IPS-15b (cell line): Measurements from ENCODE around the gene IQCK.
"Not testable (repeated sequence)": the region's sequence is repeated elsewhere in the genome, so short reads cannot be mapped to it uniquely, and the experiment has no call there.

Source experiments
- H3K27me3 ChIP-seq: one replicate; pipeline ENCODE4 v1.6.1; 2013; ENCODE audit warnings: low read length; ENCODE audit not compliant: control insufficient read depth, insufficient read depth
- H3K36me3 ChIP-seq: one replicate; pipeline ENCODE4 v1.6.1; 2013; ENCODE audit warnings: low read length; ENCODE audit not compliant: control insufficient read depth, insufficient read depth
- H3K4me1 ChIP-seq: one replicate; pipeline ENCODE4 v1.6.1; 2013; ENCODE audit warnings: mild to moderate bottlenecking, low read length; ENCODE audit not compliant: control insufficient read depth, insufficient read depth
- H3K4me3 ChIP-seq: one replicate; pipeline ENCODE4 v1.5.1; 2013; ENCODE audit warnings: low read depth, low read length
- H3K9ac ChIP-seq: one replicate; pipeline ENCODE4 v1.6.1; 2013; ENCODE audit warnings: low read depth, mild to moderate bottlenecking, low read length
- H3K9me3 ChIP-seq: one replicate; pipeline ENCODE4 v1.6.1; 2013; ENCODE audit warnings: mild to moderate bottlenecking, low read length; ENCODE audit not compliant: control insufficient read depth, insufficient read depth

IQCK gene, protein sequence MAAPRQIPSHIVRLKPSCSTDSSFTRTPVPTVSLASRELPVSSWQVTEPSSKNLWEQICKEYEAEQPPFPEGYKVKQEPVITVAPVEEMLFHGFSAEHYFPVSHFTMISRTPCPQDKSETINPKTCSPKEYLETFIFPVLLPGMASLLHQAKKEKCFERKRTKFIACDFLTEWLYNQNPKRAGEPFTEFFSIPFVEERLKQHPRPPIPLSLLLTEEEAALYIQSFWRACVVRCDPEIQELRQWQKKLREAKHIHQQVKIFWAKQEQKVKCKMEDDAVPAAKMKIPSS

DNA sequence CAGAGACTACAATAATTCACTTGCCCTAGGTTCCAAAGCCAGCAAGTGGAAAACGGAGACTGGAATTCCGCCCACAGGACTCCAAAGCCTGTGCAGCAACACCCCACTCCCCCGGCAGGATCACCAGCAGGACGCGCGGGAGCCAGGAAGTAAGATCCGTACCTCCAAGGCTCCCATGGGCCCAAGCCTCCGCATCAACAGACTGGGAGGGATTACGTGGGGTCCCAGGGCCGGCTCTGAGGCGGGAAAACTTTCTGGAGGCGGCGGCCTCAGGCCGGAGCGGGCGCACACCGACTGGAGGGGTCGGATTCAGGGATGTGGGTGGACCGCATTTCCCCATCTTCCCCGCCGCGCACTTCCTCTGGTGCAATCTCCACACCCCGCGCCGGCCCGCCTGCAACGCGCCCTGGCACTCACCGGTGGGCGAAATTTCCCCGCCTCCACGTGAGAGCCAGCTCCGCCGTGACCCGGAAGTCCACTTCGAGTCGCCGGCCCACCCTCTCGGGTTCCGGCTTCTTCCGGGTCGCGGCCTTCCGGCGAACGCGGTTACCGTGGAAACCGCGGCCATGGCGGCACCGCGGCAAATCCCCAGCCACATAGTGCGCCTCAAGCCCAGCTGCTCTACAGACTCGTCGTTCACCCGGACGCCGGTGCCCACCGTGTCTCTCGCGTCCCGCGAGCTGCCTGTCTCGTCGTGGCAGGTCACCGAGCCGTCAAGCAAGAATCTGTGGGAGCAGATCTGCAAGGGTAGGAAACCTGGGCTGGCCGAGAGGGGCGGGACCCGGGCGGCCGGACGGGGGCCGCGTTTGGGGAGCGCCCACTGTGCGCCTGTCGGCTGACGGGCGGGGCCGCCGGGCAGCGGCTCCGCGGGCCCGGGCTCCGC is at the start of gene IQCK, which contains the start of gene KNOP1:
IQCK (plus strand) TSS at position 531 of the 883 bp plus-strand sequence; CDS start at position 567, 36 bp downstream.
KNOP1 (minus strand) TSS at position 487 of the 883 bp plus-strand sequence. CDS start 3,192 bp downstream, outside the sequence.
- Histone ChIP-seq H3K4me3 (peak within 1 kb of the TSS; percentile 75), H3K4me1 (peaks cover 9% of the 10 kb centered on the region), H3K36me3 (peaks cover 18% of the 10 kb centered on the region), H3K9ac (peak within 1 kb of the TSS; percentile 96), H3K27me3 (no peaks in the 10 kb centered on the region), H3K9me3 (no peaks in the 10 kb centered on the region)

DNA sequence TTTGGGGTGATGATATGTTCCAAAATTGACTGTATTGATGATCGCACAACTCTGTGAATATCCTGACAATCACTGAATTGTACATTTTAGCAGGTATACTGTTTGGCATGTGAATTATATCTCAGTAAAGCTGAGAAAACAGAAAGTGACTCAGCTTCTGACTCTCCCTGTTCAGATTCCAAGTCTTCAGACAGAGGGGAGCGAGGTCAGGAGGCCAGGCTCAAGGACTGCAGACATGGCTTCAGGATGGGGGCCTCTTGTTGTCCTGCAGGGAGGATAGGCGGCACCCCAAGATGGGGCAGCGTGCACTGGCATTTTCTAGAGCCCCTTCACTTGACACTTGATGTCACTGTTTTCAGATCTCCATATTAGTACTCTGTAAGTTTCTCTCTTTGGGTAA is 45.7 kb upstream of the IQCK start:
- Histone ChIP-seq H3K9ac (no peak overlapping the region), H3K36me3 (no peaks in the 10 kb centered on the region), H3K9me3 (no peaks in the 10 kb centered on the region), H3K27me3 (no peaks in the 10 kb centered on the region), H3K4me3 (no peak overlapping the region), H3K4me1 (no peaks in the 10 kb centered on the region)

DNA sequence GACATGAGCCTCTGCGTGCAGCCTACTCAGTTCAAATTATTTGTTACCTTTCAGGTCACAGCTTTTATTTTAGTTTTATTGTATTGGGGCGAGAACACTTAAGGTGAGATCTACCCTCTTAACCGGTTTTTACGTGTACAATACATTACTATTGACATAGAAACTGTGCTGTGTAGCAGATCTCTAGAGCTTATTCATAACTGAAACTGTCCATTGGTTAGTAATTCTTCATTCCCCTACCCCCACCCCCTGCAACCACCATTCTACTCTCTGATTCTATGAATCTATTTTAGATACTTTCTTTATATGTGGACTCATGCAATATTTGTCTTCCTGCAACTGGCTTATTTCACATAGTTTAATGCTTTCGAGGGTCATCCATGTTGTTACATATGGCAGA is 43.6 kb upstream of the IQCK start:
- H3K9me3 ChIP-seq = no peaks in the 10 kb centered on the region
- H3K4me3 ChIP-seq = no peak overlapping the region
- no peaks in the 10 kb centered on the region for H3K36me3 ChIP-seq
- no peaks in the 10 kb centered on the region for H3K27me3 ChIP-seq
- no peak overlapping the region for H3K9ac ChIP-seq
- no peaks in the 10 kb centered on the region for H3K4me1 ChIP-seq

DNA sequence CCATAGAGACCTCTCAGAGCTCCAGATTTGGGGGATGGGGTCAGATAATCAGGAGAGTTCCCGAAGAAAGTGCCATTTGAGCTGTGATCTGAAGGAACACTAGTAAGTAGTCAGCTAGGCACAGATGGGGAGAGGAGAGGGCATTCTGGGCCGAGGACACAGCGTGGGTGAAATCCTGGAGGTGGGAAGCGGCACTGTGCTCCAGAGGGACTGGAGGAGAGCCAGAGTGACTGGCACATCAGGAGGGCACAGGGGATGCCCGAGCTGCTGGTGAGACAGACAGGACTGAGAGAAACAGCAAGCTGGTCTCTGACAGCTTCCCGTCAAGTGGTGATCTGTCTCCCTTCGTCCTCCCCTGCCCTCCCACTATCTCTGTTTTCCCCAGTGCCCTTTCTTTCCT is 40.7 kb upstream of the IQCK start:
- Histone ChIP-seq H3K9ac (no peak overlapping the region), H3K36me3 (peaks cover 4% of the 10 kb centered on the region), H3K4me3 (no peak overlapping the region), H3K27me3 (no peaks in the 10 kb centered on the region), H3K9me3 (no peaks in the 10 kb centered on the region), H3K4me1 (no peaks in the 10 kb centered on the region)

DNA sequence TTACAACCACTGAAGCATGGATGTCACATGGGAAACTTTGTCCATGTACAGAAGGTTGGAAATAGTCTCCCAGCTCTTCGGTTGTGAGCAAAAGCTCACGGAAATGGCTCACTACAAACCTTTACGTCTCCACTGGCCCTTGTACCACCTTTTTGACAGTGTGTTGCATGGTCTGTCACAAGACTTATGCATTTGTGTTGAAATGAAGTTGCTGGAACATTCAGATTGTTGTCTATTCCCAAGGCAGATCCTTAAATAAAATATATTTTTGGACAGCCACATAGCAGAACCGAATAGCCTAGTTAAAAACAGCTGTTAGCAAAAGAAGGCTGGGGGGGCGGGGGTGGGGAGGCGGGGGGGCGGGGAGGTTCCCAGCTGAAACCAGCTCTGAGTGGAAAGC is 39.3 kb upstream of the IQCK start:
- Histone ChIP-seq H3K27me3 (no peaks in the 10 kb centered on the region), H3K9me3 (no peaks in the 10 kb centered on the region), H3K4me1 (no peaks in the 10 kb centered on the region), H3K36me3 (peaks cover 8% of the 10 kb centered on the region), H3K9ac (no peak overlapping the region), H3K4me3 (no peak overlapping the region)

DNA sequence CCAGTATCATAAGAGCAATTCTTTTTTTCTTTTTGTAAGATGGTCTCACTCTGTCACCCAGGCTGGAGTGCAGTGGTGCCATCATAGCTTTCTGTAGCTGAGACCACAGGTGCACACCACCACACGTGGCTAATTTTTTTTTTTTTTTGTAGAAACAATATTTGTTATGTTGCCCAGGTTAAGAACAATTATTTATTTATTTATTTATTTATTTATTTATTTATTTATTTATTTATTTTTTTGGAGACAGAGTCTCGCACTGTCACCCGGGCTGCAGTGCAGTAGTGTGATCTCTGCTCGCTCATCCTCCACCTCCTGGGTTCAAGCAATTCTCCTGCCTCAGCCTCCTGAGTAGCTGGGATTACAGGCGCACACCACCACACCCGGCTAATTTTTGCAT is 38.8 kb upstream of the IQCK start:
- not testable (repeated sequence) for H3K9ac ChIP-seq, H3K4me3 ChIP-seq, H3K27me3 ChIP-seq, H3K9me3 ChIP-seq, H3K36me3 ChIP-seq, H3K4me1 ChIP-seq

DNA sequence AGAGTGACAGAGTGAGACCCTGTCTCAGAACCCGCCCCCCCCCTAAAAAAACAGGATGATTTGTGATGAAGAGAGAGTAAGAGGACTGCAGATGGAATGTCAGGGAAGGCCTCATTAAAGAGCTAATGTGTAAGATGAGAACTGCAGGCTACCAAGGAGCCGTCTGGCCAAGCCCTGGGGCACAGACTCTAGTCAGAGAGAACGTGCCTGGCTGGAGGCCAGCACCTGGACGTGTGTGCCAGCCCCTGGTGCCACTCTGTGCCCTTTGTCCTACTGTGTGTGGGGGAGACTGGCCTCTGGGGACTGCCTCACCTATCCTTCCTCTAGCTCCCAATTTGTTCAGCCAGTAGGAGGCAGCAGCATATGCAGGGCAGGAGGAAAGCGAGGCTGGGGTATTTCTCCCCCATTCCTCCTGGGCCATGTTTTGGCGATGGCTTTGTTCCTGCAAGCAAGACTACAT is 37.2 kb upstream of the IQCK start:
- H3K4me1 ChIP-seq = no peaks in the 10 kb centered on the region
- no peak overlapping the region for H3K4me3 ChIP-seq
- no peaks in the 10 kb centered on the region for H3K27me3 ChIP-seq
- H3K36me3 ChIP-seq = peaks cover 8% of the 10 kb centered on the region
- no peak overlapping the region for H3K9ac ChIP-seq
- no peaks in the 10 kb centered on the region for H3K9me3 ChIP-seq

DNA sequence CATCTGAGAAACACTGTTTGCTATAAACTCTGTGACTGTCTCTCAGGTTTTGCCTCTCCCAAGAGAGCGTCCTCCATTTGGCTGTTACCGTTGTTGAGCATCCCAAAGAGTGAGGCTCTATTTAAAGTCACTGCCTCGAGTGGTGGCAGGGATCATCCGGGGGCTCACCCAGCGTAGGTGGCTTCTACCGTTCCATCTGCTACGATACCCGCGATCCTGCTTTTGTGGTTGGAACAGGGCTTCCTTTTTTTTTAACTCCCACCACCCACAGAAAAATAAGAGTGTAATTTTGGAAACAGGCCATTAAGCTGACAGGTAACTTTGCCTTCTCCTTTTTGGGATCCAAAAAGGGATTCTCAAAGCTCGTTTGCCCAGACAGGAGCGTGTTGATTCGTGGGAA is 36.4 kb upstream of the IQCK start:
- Histone ChIP-seq H3K9me3 (no peaks in the 10 kb centered on the region), H3K4me1 (no peaks in the 10 kb centered on the region), H3K9ac (no peak overlapping the region), H3K4me3 (no peak overlapping the region), H3K36me3 (peaks cover 8% of the 10 kb centered on the region), H3K27me3 (no peaks in the 10 kb centered on the region)

DNA sequence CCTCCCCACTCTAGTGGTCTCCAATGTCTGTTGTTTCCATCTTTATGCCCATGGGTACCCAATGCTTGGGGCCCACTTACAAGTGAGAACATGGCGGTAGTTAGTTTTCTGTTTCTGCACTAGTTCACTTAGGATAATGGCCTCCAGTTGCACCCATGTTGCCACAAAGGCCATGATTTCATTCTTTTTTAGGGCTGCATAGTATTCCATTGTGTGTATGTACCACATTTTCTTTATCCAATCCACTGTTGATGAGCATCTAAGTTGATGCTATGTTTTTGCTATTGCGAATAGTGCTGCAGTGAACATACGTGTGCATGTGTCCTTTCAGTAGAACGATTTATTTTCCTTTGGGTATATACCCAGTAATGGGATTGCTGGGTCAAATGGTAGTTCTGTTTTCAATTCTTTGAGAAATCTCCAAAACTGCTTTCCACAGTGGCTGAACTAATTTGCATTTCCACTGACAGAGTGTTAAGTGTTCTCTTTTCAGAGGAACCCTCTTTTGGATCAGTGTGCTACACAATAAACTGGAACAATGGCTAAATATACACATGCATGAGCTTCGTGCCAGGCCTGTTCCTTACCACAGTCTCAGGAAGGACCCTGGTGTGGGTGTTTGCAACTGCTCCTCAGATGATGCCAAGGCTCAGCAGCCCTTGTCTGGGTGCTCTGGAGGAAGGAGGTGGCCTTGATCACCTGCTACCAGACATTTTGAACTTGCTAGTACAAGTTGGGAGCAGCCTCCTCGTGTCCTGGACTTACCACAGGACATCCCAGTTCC is 34.4 kb upstream of the IQCK start:
- Histone ChIP-seq H3K36me3 (peaks cover 12% of the 10 kb centered on the region), H3K9ac (no peak overlapping the region), H3K9me3 (no peaks in the 10 kb centered on the region), H3K4me1 (no peaks in the 10 kb centered on the region), H3K27me3 (no peaks in the 10 kb centered on the region), H3K4me3 (no peak overlapping the region)

DNA sequence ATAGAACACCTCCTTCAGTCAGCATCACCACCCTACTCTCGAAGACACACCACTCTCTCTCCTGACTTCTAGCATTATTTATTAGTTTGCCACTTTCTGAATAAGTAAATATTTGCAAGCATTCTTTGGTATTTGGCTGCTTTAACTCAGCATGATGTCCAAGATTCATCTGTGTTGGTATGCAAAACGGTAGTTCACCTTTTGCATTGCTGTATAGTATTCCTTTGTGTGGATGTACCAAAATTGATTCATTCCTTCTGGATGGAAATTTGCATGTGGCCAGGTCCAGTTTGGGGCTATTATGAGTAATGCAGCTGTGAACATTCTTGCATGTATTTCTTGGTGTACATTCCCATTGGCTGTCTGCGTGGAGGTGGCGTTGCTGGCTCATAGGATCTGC is 32.9 kb upstream of the IQCK start:
- Histone ChIP-seq H3K4me1 (no peaks in the 10 kb centered on the region), H3K27me3 (no peaks in the 10 kb centered on the region), H3K36me3 (peaks cover 15% of the 10 kb centered on the region), H3K4me3 (no peak overlapping the region), H3K9me3 (no peaks in the 10 kb centered on the region), H3K9ac (no peak overlapping the region)

DNA sequence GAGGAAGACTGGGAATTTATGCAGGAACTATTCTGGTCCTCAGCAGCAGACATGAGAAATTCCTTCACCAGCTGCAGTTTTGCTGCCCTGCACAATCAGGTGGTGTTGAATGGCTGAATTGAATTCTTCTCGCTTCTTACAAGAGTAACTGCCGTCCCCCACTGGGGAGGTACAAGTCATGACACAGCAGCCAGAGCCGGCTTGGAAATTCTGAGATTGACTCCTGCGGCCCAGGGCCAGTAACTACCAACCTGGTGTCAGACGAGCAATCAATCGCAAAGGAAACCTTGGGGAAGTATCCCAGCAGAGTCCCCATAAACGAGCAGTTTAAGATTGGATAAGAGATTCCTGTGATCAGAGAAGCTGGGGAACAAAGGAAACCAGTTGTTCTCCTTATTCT is 30.8 kb upstream of the IQCK start:
- H3K4me3 ChIP-seq = no peak overlapping the region
- H3K36me3 ChIP-seq = peaks cover 20% of the 10 kb centered on the region
- H3K4me1 ChIP-seq = no peaks in the 10 kb centered on the region
- H3K9me3 ChIP-seq = no peaks in the 10 kb centered on the region
- no peaks in the 10 kb centered on the region for H3K27me3 ChIP-seq
- H3K9ac ChIP-seq = no peak overlapping the region
